K562 (cell line): ENCODE results near the gene AGAP3. TPM values are rescaled to one million over a fixed set of nuclear protein-coding genes. Genes with fewer than 3 reads are reported as not detected.

ENCODE experiments used
- BMI1 ChIP-seq: fragments of 150-350 bp; IDR thresholded peaks from 2 replicates; pipeline ENCODE4 v1.6.1; 2014; ENCODE audit warnings: low read length
- CBFA2T3 ChIP-seq: fragments of 450-650 bp; IDR thresholded peaks from 2 replicates; pipeline ENCODE4 v1.6.1; 2017
- GABPB1 ChIP-seq: sonication (generic); formaldehyde crosslinking; IDR thresholded peaks from 2 replicates; pipeline ENCODE4 v1.8.0; 2022; ENCODE audit warnings: mild to moderate bottlenecking, missing genetic modification reagents
- GATAD2B ChIP-seq: fragments of 450-650 bp; IDR thresholded peaks from 2 replicates; pipeline ENCODE4 v1.6.1; 2017; ENCODE audit warnings: mild to moderate bottlenecking, borderline replicate concordance
- GTF2E2 ChIP-seq: fragments of 200-800 bp; sonication (Bioruptor generic); IDR thresholded peaks from 2 replicates; pipeline ENCODE4 v1.6.1; 2016; ENCODE audit warnings: missing genetic modification characterization, missing compliant biosample characterization
- HEY1 ChIP-seq: fragments of 250-450 bp; sonication (Bioruptor Pico); IDR thresholded peaks from 2 replicates; pipeline ENCODE4 v1.5.0; 2020; ENCODE audit warnings: mild to moderate bottlenecking, moderate library complexity, borderline replicate concordance
- HNRNPK ChIP-seq: fragments of 200-400 bp; formaldehyde crosslinking; IDR thresholded peaks from one replicate; pipeline ENCODE4 v1.6.1; 2018; ENCODE audit warnings: mild to moderate bottlenecking, low read depth, low read length; ENCODE audit not compliant: poor library complexity, severe bottlenecking
- IRF2 ChIP-seq: sonication (generic); formaldehyde crosslinking; IDR thresholded peaks from 2 replicates; pipeline ENCODE4 v1.8.1; 2022; ENCODE audit warnings: mild to moderate bottlenecking, missing genetic modification reagents
- NFIX ChIP-seq: fragments of 250-450 bp; sonication (Bioruptor Pico); IDR thresholded peaks from 2 replicates; pipeline ENCODE4 v1.4.0; 2020; ENCODE audit warnings: low read depth, mild to moderate bottlenecking, moderate library complexity
- NONO ChIP-seq, 2 experiments: fragments of 200-400 bp in 1 of 2; fragments of 450-650 bp in 1 of 2; formaldehyde crosslinking in 1 of 2; IDR thresholded peaks; 2 replicates each; pipeline ENCODE4 v1.6.1; 2017; ENCODE audit warnings: low read depth in 2 of 2, mild to moderate bottlenecking in 2 of 2, moderate library complexity in 2 of 2, low read length in 1 of 2
- NRF1 ChIP-seq, 2 experiments: fragments of 450-650 bp; IDR thresholded peaks in 1 of 2; conservative IDR thresholded peaks in 1 of 2; 2 replicates each; pipeline ENCODE4 v1.6.1; 2014; ENCODE audit warnings: mild to moderate bottlenecking in 2 of 2
- WHSC1 ChIP-seq: IDR thresholded peaks from one replicate; pipeline ENCODE4 v1.6.1; 2012; ENCODE audit warnings: low read length, control low read depth, inconsistent platforms
- ZNF780A ChIP-seq: fragments of 250-450 bp; sonication (Bioruptor Pico); IDR thresholded peaks from 2 replicates; pipeline ENCODE4 v1.5.0; 2021; ENCODE audit warnings: mild to moderate bottlenecking
- ZNF830 ChIP-seq: fragments of 250-450 bp; sonication (Bioruptor Pico); IDR thresholded peaks from 2 replicates; pipeline ENCODE4 v1.5.0; 2021; ENCODE audit warnings: mild to moderate bottlenecking
- polyA plus RNA-seq, 8 experiments: library from polyadenylated mRNA; depleted of rRNA in 4 of 8; stranded (reverse) in 5 of 8; unstranded in 3 of 8; fragments of >200 nt; fragmentation: Nextera tagmentation in 2 of 8; fragmentation: Illumina TruSeq in 1 of 8; extraction: Ambion mirVana in 2 of 8; extraction: Trizol in 1 of 8; gene quantifications; 2 replicates each; pipeline versions ENCODE4 v1.2.1 to v1.2.3, GENCODE V29; 2011 to 2014; ENCODE audit warnings: inconsistent platforms in 1 of 8, missing spikeins in 1 of 8
- total RNA-seq, 7 experiments: library from RNA; depleted of rRNA in 6 of 7; stranded (reverse); fragments of >200 nt in 6 of 7; fragmentation: Illumina TruSeq in 2 of 7; extraction: Trizol in 2 of 7; gene quantifications; 2 replicates each; pipeline versions ENCODE4 v1.2.1 to v1.2.3, GENCODE V29; 2011 to 2021; ENCODE audit warnings: low replicate concordance in 1 of 7
- TF ChIP-seq, protein P1 (sequence below): fragments of 450-650 bp; IDR thresholded peaks from 2 replicates; pipeline ENCODE4 v1.6.1; 2017; ENCODE audit warnings: antibody characterized with exemption, mild to moderate bottlenecking
- TF ChIP-seq, protein P2 (sequence below): fragments of 250-450 bp; sonication (Bioruptor Pico); IDR thresholded peaks from 2 replicates; pipeline ENCODE4 v1.5.0; 2020; ENCODE audit warnings: mild to moderate bottlenecking
- TF ChIP-seq, protein P3 (sequence below): fragments of 450-650 bp; formaldehyde crosslinking; IDR thresholded peaks from 2 replicates; pipeline ENCODE4 v1.4.0; 2020; ENCODE audit warnings: mild to moderate bottlenecking
- TF ChIP-seq, protein P4 (sequence below): fragments of 250-450 bp; sonication (Bioruptor Pico); IDR thresholded peaks from 2 replicates; pipeline ENCODE4 v1.4.0; 2020; ENCODE audit warnings: mild to moderate bottlenecking
- TF ChIP-seq, protein P5 (sequence below): fragments of 450-650 bp; IDR thresholded peaks from 2 replicates; pipeline ENCODE4 v1.6.1; 2016

The AGAP3 gene
- total and polyA plus RNA-seq, 9 of the 15 experiments (the other 6 are each of a cell fraction or from before 2014, with no cell fraction given): 3.4 to 208 (median 62.2) TPM

DNA sequence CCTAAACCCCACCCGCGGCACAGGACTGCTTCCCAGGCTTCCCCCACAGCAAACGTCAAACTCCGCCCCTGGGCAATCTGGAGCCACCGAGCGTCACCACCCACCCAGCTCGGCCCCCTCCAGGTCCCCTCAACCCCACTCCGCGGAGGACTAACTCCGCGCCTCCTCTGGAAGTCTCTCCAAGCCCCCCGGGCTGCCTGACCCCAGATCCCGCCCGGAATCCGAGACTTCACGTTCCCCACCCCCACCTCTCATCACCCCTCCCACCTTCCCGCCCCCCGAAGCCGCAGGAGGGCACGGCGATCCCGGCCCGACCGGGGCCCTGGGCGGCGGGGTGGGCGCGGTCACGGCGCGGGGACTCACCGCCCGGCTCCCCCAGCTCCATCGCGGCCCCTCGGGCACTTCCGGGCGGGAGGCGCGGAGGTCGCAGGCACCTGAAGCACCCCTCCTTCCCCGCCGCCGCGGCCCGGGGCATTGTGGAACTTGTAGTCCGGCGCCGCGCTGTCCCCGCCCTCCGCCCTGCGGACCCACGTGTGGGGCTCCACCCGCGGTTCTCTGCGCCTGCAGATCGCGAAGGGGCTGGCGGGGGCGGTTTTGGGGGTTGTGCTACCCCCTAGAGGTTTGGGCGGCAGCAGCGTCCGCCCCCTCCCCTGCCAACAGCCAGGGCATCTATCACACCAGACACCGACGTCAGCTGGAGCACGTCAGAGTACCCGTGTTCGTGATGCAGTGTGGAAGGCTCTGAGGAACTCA lies 3.0 kb upstream of the AGAP3 start, which contains the start of gene TMUB1 (continued):
- TF ChIP-seq, protein P1, sequence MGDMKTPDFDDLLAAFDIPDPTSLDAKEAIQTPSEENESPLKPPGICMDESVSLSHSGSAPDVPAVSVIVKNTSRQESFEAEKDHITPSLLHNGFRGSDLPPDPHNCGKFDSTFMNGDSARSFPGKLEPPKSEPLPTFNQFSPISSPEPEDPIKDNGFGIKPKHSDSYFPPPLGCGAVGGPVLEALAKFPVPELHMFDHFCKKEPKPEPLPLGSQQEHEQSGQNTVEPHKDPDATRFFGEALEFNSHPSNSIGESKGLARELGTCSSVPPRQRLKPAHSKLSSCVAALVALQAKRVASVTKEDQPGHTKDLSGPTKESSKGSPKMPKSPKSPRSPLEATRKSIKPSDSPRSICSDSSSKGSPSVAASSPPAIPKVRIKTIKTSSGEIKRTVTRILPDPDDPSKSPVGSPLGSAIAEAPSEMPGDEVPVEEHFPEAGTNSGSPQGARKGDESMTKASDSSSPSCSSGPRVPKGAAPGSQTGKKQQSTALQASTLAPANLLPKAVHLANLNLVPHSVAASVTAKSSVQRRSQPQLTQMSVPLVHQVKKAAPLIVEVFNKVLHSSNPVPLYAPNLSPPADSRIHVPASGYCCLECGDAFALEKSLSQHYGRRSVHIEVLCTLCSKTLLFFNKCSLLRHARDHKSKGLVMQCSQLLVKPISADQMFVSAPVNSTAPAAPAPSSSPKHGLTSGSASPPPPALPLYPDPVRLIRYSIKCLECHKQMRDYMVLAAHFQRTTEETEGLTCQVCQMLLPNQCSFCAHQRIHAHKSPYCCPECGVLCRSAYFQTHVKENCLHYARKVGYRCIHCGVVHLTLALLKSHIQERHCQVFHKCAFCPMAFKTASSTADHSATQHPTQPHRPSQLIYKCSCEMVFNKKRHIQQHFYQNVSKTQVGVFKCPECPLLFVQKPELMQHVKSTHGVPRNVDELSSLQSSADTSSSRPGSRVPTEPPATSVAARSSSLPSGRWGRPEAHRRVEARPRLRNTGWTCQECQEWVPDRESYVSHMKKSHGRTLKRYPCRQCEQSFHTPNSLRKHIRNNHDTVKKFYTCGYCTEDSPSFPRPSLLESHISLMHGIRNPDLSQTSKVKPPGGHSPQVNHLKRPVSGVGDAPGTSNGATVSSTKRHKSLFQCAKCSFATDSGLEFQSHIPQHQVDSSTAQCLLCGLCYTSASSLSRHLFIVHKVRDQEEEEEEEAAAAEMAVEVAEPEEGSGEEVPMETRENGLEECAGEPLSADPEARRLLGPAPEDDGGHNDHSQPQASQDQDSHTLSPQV: no peak
- TF ChIP-seq GATAD2B: no peak
- TF ChIP-seq HNRNPK: peak; percentile 48
- TF ChIP-seq, protein P2, sequence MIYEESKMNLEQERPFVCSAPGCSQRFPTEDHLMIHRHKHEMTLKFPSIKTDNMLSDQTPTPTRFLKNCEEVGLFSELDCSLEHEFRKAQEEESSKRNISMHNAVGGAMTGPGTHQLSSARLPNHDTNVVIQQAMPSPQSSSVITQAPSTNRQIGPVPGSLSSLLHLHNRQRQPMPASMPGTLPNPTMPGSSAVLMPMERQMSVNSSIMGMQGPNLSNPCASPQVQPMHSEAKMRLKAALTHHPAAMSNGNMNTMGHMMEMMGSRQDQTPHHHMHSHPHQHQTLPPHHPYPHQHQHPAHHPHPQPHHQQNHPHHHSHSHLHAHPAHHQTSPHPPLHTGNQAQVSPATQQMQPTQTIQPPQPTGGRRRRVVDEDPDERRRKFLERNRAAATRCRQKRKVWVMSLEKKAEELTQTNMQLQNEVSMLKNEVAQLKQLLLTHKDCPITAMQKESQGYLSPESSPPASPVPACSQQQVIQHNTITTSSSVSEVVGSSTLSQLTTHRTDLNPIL (CRISPR knock-in tag): no peak
- no peak for TF ChIP-seq BMI1
- TF ChIP-seq NONO (IDR thresholded peaks at IDR 0.05; ENCODE audit: low read depth in 2 of 2, low read length in 1 of 2): no peak
- TF ChIP-seq GABPB1 (CRISPR knock-in tag): peak; percentile 79
- TF ChIP-seq, protein P3, sequence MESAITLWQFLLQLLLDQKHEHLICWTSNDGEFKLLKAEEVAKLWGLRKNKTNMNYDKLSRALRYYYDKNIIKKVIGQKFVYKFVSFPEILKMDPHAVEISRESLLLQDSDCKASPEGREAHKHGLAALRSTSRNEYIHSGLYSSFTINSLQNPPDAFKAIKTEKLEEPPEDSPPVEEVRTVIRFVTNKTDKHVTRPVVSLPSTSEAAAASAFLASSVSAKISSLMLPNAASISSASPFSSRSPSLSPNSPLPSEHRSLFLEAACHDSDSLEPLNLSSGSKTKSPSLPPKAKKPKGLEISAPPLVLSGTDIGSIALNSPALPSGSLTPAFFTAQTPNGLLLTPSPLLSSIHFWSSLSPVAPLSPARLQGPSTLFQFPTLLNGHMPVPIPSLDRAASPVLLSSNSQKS (CRISPR knock-in tag): no peak
- no peak for TF ChIP-seq CBFA2T3
- TF ChIP-seq ZNF830: no peak
- TF ChIP-seq NFIX (CRISPR knock-in tag): no peak
- TF ChIP-seq GTF2E2 (tag): no peak
- TF ChIP-seq ZNF780A (CRISPR knock-in tag): no peak
- TF ChIP-seq, protein P4, sequence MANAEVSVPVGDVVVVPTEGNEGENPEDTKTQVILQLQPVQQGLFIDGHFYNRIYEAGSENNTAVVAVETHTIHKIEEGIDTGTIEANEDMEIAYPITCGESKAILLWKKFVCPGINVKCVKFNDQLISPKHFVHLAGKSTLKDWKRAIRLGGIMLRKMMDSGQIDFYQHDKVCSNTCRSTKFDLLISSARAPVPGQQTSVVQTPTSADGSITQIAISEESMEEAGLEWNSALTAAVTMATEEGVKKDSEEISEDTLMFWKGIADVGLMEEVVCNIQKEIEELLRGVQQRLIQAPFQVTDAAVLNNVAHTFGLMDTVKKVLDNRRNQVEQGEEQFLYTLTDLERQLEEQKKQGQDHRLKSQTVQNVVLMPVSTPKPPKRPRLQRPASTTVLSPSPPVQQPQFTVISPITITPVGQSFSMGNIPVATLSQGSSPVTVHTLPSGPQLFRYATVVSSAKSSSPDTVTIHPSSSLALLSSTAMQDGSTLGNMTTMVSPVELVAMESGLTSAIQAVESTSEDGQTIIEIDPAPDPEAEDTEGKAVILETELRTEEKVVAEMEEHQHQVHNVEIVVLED (CRISPR knock-in tag): peak; percentile 72
- TF ChIP-seq HEY1 (CRISPR knock-in tag): no peak
- TF ChIP-seq NRF1 (conservative IDR thresholded peaks at IDR 0.05 in 1 of 2, IDR thresholded peaks at IDR 0.05 in 1 of 2): peak; percentile 50 to 58; a peak in 2 of 4 replicates
- TF ChIP-seq WHSC1: no peak
- no peak for TF ChIP-seq IRF2 (CRISPR knock-in tag)
- TF ChIP-seq, protein P5, sequence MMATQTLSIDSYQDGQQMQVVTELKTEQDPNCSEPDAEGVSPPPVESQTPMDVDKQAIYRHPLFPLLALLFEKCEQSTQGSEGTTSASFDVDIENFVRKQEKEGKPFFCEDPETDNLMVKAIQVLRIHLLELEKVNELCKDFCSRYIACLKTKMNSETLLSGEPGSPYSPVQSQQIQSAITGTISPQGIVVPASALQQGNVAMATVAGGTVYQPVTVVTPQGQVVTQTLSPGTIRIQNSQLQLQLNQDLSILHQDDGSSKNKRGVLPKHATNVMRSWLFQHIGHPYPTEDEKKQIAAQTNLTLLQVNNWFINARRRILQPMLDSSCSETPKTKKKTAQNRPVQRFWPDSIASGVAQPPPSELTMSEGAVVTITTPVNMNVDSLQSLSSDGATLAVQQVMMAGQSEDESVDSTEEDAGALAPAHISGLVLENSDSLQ: peak; percentile 59; the same call in 1 of the 2 replicates
